ENCODE results near the gene AGRP. TPM values are rescaled to one million over a fixed set of nuclear protein-coding genes. Genes with fewer than 3 reads are reported as not detected.

The AGRP gene
- total RNA-seq, 2 experiments from 2014 or later = not detected

DNA sequence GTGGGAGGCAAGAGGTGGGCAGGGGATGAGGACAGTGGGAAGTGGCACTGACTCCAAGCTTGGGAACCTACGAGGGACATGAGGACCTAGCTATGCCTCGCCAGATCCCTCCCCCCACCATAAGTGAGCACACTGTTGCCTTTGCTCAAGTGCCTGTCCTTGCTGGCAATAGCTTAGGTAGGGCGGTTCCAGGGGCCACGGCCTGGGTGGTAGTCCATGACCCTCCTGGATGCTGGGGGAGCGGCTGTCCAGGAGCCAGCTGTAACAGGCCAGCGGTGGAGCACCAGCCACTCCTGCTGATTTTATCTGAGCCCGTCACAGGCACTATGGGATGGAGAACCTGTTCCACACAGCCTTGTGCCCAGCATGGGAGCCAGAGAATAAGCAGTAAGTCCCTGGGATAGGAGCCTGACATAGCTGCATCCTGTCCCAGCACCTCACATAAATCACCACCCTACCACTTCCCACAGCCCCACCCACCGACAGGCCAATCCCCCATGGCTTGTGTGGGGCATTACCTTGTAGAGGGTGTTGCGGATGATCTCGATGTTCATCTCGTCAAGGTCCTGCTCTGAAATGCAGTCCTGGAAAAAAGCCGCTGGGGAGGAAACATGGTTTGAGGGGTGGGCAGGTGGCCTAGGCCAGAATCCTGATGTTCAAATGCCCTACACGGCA lies 40.6 kb downstream of the AGRP start:
- no peak for DNase-seq
- peaks cover 7% of the 10 kb centered on the region for H3K4me1 Mint-ChIP-seq (ENCODE audit: low read depth)
- POLR2A ChIA-PET = no interaction called here

DNA sequence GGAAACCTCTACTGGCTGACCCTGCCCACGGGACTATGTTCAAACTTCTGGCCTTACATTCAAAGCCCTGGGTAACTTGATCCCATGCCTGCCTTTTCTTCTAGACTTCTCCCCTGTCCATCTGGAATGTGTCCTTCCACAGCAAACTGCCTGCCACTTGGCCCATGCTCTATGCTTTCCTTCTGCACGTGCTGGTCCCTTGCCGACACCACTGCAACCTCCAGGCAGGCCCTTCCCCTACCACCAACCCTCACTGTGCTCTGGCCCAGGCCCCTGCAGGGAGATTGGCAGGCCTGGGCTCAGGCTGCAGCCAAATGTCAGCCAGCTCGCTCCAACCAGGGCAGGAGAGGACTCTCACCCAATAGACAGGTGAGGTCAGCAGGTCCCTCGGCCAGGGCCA lies 41.4 kb downstream of the AGRP start:
- ATAC-seq (no peak), DNase-seq (no peak)
- POLR2A ChIA-PET = no interaction called here
- Mint-ChIP-seq H3K9me3 (ENCODE audit: insufficient read depth) (no peaks in the 10 kb centered on the region), H3K36me3 (ENCODE audit: low read depth) (peaks cover 9% of the 10 kb centered on the region), H3K27me3 (ENCODE audit: low read depth) (no peaks in the 10 kb centered on the region), H3K4me1 (ENCODE audit: low read depth) (peaks cover 2% of the 10 kb centered on the region), H3K4me3 (no peak overlapping the region), H3K27ac (no peak overlapping the region)
- CTCF ChIA-PET = interaction anchor here (1.2 to 3.0 kb wide), 2 partner anchors 8 to 14 kb away, joined by 3 to 22 read pairs; no protein-coding TSS in a partner anchor

More for the DNA sequence above, 40.6 kb downstream of the AGRP start:
- CTCF ChIA-PET = interaction anchor here (1.1 to 3.0 kb wide), 2 partner anchors 15 to 28 kb away, joined by 3 to 22 read pairs; no protein-coding TSS in a partner anchor
- no peak overlapping the region for H3K27ac Mint-ChIP-seq
- H3K27me3 Mint-ChIP-seq (ENCODE audit: low read depth) = no peaks in the 10 kb centered on the region
- ATAC-seq = no peak
- H3K9me3 Mint-ChIP-seq (ENCODE audit: insufficient read depth) = no peaks in the 10 kb centered on the region
- no peak overlapping the region for H3K4me3 Mint-ChIP-seq
- peaks cover 7% of the 10 kb centered on the region for H3K36me3 Mint-ChIP-seq (ENCODE audit: low read depth)

DNA sequence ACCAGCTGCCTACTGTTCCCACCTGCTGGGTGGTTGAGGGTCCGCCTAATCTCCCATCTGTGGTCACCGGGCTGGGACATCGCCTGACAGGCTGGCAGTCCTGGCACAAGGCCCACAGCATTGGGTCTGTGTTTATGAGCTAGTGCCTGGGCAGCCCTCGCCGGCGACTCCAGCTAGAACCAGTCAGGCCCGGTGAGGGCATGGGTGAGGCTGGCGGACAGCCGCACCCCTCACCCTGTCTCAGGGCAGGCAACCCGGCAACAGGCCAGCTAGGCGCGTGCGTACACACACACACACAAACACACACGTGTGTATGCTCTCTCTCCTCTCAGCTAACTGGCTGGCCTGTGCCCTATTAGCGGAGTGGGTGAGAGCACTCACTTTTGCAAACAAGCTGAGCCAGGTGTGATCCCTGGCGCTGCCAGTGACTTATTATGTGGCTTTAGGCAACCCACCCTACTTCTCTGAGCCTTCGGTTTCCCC lies 42.0 kb downstream of the AGRP start:
- ATAC-seq (no peak), DNase-seq (no peak)
- Mint-ChIP-seq H3K4me1 (ENCODE audit: low read depth) (no peaks in the 10 kb centered on the region), H3K4me3 (no peak overlapping the region), H3K27me3 (ENCODE audit: low read depth) (no peaks in the 10 kb centered on the region), H3K27ac (no peak overlapping the region), H3K36me3 (ENCODE audit: low read depth) (peaks cover 9% of the 10 kb centered on the region), H3K9me3 (ENCODE audit: insufficient read depth) (no peaks in the 10 kb centered on the region)
- ChIA-PET POLR2A (no interaction called here), CTCF (interaction anchor here (1.2 to 3.0 kb wide), 2 partner anchors 8 to 13 kb away, joined by 3 to 22 read pairs; no protein-coding TSS in a partner anchor)

- Mint-ChIP-seq H3K36me3 (ENCODE audit: low read depth) (peaks cover 9% of the 10 kb centered on the region), H3K4me1 (ENCODE audit: low read depth) (no peaks in the 10 kb centered on the region), H3K4me3 (no peak overlapping the region), H3K27me3 (ENCODE audit: low read depth) (no peaks in the 10 kb centered on the region), H3K27ac (no peak overlapping the region), H3K9me3 (ENCODE audit: insufficient read depth) (no peaks in the 10 kb centered on the region)
- ChIA-PET POLR2A (no interaction called here), CTCF (interaction anchor here (0.8 to 1.0 kb wide), 3 partner anchors 9 to 39 kb away, joined by 3 read pairs; no protein-coding TSS in a partner anchor)
- DNase-seq (no peak), ATAC-seq (no peak)
These were observed 44.4 kb downstream of the AGRP start for GRCh38 chr16:67438824-67439393.

DNA sequence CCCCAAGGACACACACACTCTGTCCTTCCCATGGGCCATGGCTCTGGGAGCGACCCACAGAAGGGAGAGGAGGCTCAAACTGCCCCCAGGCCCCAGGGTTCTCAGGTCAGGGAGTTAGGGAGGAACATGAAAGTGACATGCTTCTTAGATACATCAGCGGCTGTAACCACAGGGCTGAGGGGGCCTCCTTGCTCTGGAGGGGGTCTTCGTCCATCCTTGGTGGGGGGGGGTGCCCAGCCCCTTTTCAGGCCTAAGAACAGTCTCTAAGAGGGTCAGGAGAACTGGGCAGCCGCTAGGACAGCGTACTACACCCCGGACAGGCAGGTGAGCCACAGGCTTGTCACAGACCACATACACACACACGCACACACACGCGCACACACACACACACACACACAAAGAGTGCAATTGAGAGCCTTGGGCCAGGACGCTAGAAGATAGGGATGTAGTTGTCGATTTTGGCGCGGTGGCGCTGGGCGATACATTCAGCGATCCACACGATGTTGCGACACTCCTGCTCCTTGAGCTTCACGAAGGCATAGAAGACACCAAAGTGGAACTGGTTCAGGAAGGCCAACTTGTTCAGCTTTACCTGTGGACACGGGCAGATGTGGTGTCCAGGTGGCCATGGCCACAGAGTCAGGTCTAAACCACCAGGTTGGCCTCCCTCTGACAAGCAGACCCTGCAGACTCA lies 45.1 kb downstream of the AGRP start:
- H3K27ac Mint-ChIP-seq = no peak overlapping the region
- CTCF ChIA-PET = interaction anchor here (0.8 to 1.0 kb wide), 2 partner anchors 10 kb away, joined by 3 read pairs; no protein-coding TSS in a partner anchor
- peaks cover 2% of the 10 kb centered on the region for H3K27me3 Mint-ChIP-seq (ENCODE audit: low read depth)
- H3K9me3 Mint-ChIP-seq (ENCODE audit: insufficient read depth) = no peaks in the 10 kb centered on the region
- H3K4me1 Mint-ChIP-seq (ENCODE audit: low read depth) = no peaks in the 10 kb centered on the region
- peaks cover 9% of the 10 kb centered on the region for H3K36me3 Mint-ChIP-seq (ENCODE audit: low read depth)
- no peak overlapping the region for H3K4me3 Mint-ChIP-seq
- DNase-seq = no peak
- POLR2A ChIA-PET = interaction anchor here (0.6 kb wide), 1 partner anchor 30 kb away, joined by 3 read pairs; no protein-coding TSS in a partner anchor
- ATAC-seq = no peak

- H3K4me3 Mint-ChIP-seq = no peak overlapping the region
- no peak overlapping the region for H3K27ac Mint-ChIP-seq
- DNase-seq = no peak
- H3K27me3 Mint-ChIP-seq (ENCODE audit: low read depth) = peaks cover 4% of the 10 kb centered on the region
- H3K36me3 Mint-ChIP-seq (ENCODE audit: low read depth) = peaks cover 9% of the 10 kb centered on the region
- ChIA-PET CTCF (no interaction called here), POLR2A (no interaction called here)
- no peak for ATAC-seq
- H3K4me1 Mint-ChIP-seq (ENCODE audit: low read depth) = no peaks in the 10 kb centered on the region
- no peaks in the 10 kb centered on the region for H3K9me3 Mint-ChIP-seq (ENCODE audit: insufficient read depth)
These were observed 45.8 kb downstream of the AGRP start for GRCh38 chr16:67437513-67437912.

DNA sequence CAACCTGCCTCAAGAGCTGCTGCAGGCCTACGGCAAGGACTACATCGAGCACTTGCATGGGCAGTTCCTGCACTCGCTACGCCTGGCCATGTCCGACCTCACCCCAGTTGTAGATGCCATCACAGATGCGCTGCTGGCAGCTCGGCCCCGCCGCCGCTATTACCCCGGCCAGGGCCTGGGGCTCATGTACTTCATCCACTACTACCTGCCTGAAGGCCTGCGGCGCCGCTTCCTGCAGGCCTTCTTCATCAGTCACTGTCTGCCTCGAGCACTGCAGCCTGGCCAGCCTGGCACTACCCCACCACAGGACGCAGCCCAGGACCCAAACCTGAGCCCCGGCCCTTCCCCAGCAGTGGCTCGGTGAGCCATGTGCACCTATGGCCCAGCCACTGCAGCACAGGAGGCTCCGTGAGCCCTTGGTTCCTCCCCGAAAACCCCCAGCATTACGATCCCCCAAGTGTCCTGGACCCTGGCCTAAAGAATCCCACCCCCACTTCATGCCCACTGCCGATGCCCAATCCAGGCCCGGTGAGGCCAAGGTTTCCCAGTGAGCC lies 46.6 kb downstream of the AGRP start:
- POLR2A ChIA-PET = no interaction called here
- Mint-ChIP-seq H3K27ac (no peak overlapping the region), H3K27me3 (ENCODE audit: low read depth) (peaks cover 10% of the 10 kb centered on the region), H3K36me3 (ENCODE audit: low read depth) (peaks cover 9% of the 10 kb centered on the region), H3K4me1 (ENCODE audit: low read depth) (peaks cover under 1% of the 10 kb centered on the region), H3K9me3 (ENCODE audit: insufficient read depth) (no peaks in the 10 kb centered on the region), H3K4me3 (no peak overlapping the region)
- no peak for ATAC-seq
- CTCF ChIA-PET = interaction anchor here (1.0 to 1.4 kb wide), 3 partner anchors 9 to 64 kb away, joined by 3 read pairs; no protein-coding TSS in a partner anchor
- DNase-seq = no peak

DNA sequence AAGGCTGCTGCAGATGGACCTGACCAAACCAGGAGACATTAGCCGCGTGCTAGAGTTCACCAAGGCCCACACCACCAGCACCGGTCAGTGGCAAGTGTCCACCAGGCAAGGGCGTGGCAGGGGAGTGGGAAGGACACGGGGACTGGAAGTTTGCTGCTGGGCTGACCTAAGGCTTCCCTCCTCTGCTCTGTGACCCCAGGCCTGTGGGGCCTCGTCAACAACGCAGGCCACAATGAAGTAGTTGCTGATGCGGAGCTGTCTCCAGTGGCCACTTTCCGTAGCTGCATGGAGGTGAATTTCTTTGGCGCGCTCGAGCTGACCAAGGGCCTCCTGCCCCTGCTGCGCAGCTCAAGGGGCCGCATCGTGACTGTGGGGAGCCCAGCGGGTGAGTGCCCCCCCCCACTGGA lies 47.6 kb downstream of the AGRP start:
- H3K36me3 Mint-ChIP-seq (ENCODE audit: low read depth) = peaks cover 9% of the 10 kb centered on the region
- DNase-seq (no peak), ATAC-seq (no peak)
- no peaks in the 10 kb centered on the region for H3K9me3 Mint-ChIP-seq (ENCODE audit: insufficient read depth)
- CTCF ChIA-PET = interaction anchor here (1.0 to 1.4 kb wide), 3 partner anchors 8 to 63 kb away, joined by 3 read pairs; no protein-coding TSS in a partner anchor
- no peak overlapping the region for H3K4me3 Mint-ChIP-seq
- H3K4me1 Mint-ChIP-seq (ENCODE audit: low read depth) = peaks cover 4% of the 10 kb centered on the region
- peaks cover 14% of the 10 kb centered on the region for H3K27me3 Mint-ChIP-seq (ENCODE audit: low read depth)
- H3K27ac Mint-ChIP-seq = no peak overlapping the region
- POLR2A ChIA-PET = no interaction called here

GRCh38 chr16:67433131-67433719 lies 50.1 kb downstream of the AGRP start:
- DNase-seq = no peak
- Mint-ChIP-seq H3K36me3 (ENCODE audit: low read depth) (peaks cover 4% of the 10 kb centered on the region), H3K4me3 (no peak overlapping the region), H3K9me3 (ENCODE audit: insufficient read depth) (no peaks in the 10 kb centered on the region), H3K27ac (no peak overlapping the region), H3K4me1 (ENCODE audit: low read depth) (peaks cover 7% of the 10 kb centered on the region), H3K27me3 (ENCODE audit: low read depth) (peaks cover 34% of the 10 kb centered on the region)
- ATAC-seq = no peak
- POLR2A ChIA-PET = no interaction called here
- CTCF ChIA-PET = interaction anchor here (1.5 kb wide), 1 partner anchor 23 kb away, joined by 5 read pairs; no protein-coding TSS in a partner anchor

Measured in activated CD8-positive, alpha-beta T cell treated with anti-CD3 and anti-CD28 coated beads, Interleukin-2, amount 10 ng/mL, durations not matched to agents 7 days and 5 days (primary cell).